Lung (tissue), 12 donors: ENCODE results near the gene RASSF1. TPM values are rescaled to one million over a fixed set of nuclear protein-coding genes. Genes with fewer than 3 reads are reported as not detected.
"Not testable (repeated sequence)": the region's sequence is repeated elsewhere in the genome, so short reads cannot be mapped to it uniquely, and the experiment has no call there.

Source experiments
- ATAC-seq: fragments of 200-7000 bp; cut with Tn5 transposase; one replicate; pipeline ENCODE4 v1.9.1; 2020; ENCODE audit warnings: moderate number of reproducible peaks; ENCODE audit not compliant: insufficient read depth, low FRiP score
- DNase-seq, 3 donors: peaks; one replicate each; pipeline ENCODE4 v3.0.0-alpha.2; 2013 to 2017
- H3K27ac ChIP-seq, 2 donors: one replicate each; pipeline ENCODE4 v1.5.1; 2013; ENCODE audit warnings: mild to moderate bottlenecking in 2 of 2, moderate library complexity in 2 of 2, control low read depth in 1 of 2, inconsistent platforms in 1 of 2, low read depth in 1 of 2, low read length in 1 of 2
- H3K27me3 ChIP-seq, 3 donors: one replicate each; pipeline ENCODE4 v1.5.1; 2013; ENCODE audit warnings: low read length in 2 of 3; ENCODE audit not compliant: control insufficient read depth in 3 of 3, insufficient read depth in 3 of 3
- H3K36me3 ChIP-seq, 4 donors: one replicate each; pipeline ENCODE4 v1.5.1; 2013; ENCODE audit warnings: low read length in 4 of 4, mild to moderate bottlenecking in 1 of 4, moderate library complexity in 1 of 4; ENCODE audit not compliant: control insufficient read depth in 4 of 4, insufficient read depth in 4 of 4
- H3K4me1 ChIP-seq, 5 donors: one replicate each; pipeline ENCODE4 v1.5.1; 2013; ENCODE audit warnings: low read length in 5 of 5, mild to moderate bottlenecking in 2 of 5, moderate library complexity in 1 of 5; ENCODE audit not compliant: control insufficient read depth in 5 of 5, insufficient read depth in 5 of 5
- H3K4me3 ChIP-seq: one replicate; pipeline ENCODE4 v1.5.1; 2013; ENCODE audit warnings: mild to moderate bottlenecking, control low read depth, moderate library complexity
- H3K9ac ChIP-seq, 2 donors: one replicate each; pipeline ENCODE4 v1.5.1; 2013; ENCODE audit warnings: low read length in 2 of 2, control low read depth in 1 of 2; ENCODE audit not compliant: insufficient read depth in 1 of 2
- H3K9me3 ChIP-seq, 4 donors: one replicate each; pipeline ENCODE4 v1.5.1; 2013; ENCODE audit warnings: low read length in 3 of 4, mild to moderate bottlenecking in 1 of 4, moderate library complexity in 1 of 4; ENCODE audit not compliant: control insufficient read depth in 4 of 4, insufficient read depth in 3 of 4
- WGBS, 2 donors: extraction: QIAGEN DNeasy Blood & Tissue Kit; methylation state at CpG; one replicate each; pipeline ENCODE4 v1.1.7; 2013; 5-methylcytosine and 5-hydroxymethylcytosine counted together
- polyA plus RNA-seq, 2 donors: library from polyadenylated mRNA; stranded (reverse); fragments of 200-250 nt; gene quantifications; one replicate each; pipeline ENCODE4 v1.2.1, GENCODE V29; 2013
- total RNA-seq, 2 donors: library from RNA; depleted of rRNA in 1 of 2; stranded (reverse); fragments of >200 nt in 1 of 2; gene quantifications; one replicate each; pipeline ENCODE4 v1.2.1, GENCODE V29; 2014 to 2021
- TF ChIP-seq, protein P1 (sequence below): IDR thresholded peaks from 2 replicates; pipeline ENCODE4 v1.5.1; 2012; ENCODE audit warnings: mild to moderate bottlenecking; ENCODE audit errors: control extremely low read depth, extremely low read depth
- donor health status: control.
- donor health status: control.
- donor health status: Bipolar disorder and iron deficiency.
- donor health status: healthy.
- donor health status: DM: yes; HTN: yes; CAD: no.

The RASSF1 gene
- total and polyA plus RNA-seq, 4 donors: 36.3 to 59.0 (median 42.0) TPM

DNA sequence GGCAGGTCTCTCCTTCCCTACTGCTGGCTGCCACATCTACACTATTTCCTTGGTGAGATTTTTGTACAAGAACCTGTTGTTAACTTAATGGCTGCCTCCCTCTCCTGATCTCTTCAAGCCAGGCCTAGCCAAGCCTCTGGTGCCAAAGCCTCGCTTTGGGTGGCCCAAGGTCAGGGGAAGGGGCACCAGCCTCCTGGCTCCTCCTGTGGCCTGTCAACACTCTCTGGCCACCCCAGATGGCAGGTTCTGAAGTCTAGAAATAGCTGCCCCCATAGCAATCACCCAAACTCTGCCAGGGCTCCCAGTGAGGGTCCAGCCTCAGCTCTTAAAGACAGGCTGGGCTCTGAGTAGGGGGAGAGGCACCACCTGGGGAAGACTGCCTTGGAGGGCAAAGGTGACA, 53.4 kb downstream of the RASSF1 start:
- ATAC-seq (no peak), DNase-seq (no peak)
- Histone ChIP-seq H3K36me3 (peaks cover 3 to 43% (median 12%) of the 10 kb centered on the region in 4 donors), H3K4me1 (peaks cover 0 to 9% (median 3%) of the 10 kb centered on the region in 5 donors), H3K27me3 (no peaks in the 10 kb centered on the region), H3K9ac (no peak overlapping the region), H3K9me3 (no peaks in the 10 kb centered on the region), H3K27ac (no peak overlapping the region), H3K4me3 (no peak overlapping the region)
- 56 to 100% methylated on average over 1 of the region's 1 CpG for WGBS, 2 donors
- TF ChIP-seq, protein P1, sequence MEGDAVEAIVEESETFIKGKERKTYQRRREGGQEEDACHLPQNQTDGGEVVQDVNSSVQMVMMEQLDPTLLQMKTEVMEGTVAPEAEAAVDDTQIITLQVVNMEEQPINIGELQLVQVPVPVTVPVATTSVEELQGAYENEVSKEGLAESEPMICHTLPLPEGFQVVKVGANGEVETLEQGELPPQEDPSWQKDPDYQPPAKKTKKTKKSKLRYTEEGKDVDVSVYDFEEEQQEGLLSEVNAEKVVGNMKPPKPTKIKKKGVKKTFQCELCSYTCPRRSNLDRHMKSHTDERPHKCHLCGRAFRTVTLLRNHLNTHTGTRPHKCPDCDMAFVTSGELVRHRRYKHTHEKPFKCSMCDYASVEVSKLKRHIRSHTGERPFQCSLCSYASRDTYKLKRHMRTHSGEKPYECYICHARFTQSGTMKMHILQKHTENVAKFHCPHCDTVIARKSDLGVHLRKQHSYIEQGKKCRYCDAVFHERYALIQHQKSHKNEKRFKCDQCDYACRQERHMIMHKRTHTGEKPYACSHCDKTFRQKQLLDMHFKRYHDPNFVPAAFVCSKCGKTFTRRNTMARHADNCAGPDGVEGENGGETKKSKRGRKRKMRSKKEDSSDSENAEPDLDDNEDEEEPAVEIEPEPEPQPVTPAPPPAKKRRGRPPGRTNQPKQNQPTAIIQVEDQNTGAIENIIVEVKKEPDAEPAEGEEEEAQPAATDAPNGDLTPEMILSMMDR: no peak

DNA sequence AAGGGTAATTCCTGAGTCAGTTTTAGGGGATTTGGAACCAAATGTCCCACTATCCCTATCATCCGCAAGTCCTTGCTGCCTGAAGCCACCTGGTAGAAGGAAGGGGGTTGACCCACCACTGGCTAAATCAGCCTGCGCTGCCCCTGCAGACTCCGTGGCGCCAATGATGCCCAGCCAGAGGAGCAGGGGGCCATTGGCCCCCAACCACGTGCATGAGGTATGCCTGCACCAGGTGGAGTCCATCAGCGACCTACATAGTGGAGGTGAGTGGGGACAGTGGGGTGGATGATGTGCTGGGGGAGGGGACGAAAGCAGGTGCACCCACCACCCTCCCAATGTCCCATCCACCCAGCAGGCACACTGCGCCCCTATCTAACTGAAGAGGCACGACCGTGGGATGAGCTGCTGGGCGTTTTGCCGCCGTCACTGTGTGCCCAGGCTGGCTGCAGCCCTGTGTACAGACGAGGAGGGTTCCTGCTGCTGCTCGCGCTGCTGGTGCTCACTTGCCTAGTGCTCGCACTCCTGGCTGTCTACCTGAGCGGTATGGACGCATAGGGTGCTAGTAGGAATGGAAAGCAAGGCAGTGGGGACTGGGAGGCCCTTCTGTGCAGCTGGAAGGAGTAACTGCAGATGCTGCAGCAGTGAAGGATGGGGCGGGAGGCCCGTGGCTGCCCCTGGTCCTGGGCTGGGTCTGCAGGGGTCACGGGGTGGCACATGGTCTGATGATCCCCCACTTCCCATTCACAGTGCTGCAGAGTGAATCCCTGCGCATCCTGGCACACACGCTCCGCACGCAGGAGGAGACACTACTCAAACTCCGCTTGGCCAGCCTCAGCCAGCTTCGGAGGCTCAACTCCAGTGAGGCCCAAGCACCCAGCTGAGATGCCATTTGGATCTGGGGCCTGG, 54.1 kb downstream of the RASSF1 start:
- WGBS, 2 donors: 90 to 92% methylated on average over 27 to 28 of the region's 28 CpGs
- peaks cover 0 to 8% (median 3%) of the 10 kb centered on the region in 5 donors for H3K4me1 ChIP-seq
- ATAC-seq (no peak), DNase-seq (no peak)
- TF ChIP-seq, protein P1: no peak
- H3K27me3 ChIP-seq: no peaks in the 10 kb centered on the region
- H3K9me3 ChIP-seq: no peaks in the 10 kb centered on the region
- H3K4me3 ChIP-seq: no peak overlapping the region
- peaks cover 3 to 43% (median 12%) of the 10 kb centered on the region in 4 donors for H3K36me3 ChIP-seq
- H3K9ac ChIP-seq: no peak overlapping the region
- no peak overlapping the region for H3K27ac ChIP-seq

DNA sequence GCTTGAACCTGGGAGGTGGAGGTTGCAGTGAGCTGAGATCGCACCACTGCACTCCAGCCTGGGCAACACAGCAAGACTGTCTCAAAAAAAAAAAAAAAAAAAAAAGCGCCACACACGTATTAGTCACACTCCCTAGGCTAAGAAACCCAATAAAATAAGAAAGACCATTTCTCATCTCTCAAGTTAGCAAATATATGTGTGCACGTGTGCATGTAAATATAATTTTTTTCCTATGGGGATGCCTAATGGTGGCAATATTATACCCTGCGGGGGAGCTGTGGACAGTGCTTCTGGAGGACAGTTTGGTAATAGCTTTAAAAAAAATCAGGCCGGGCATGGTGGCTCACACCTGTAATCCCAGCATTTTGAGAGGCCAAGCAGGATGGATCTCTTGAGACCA, 56.5 kb downstream of the RASSF1 start:
- H3K36me3 ChIP-seq: peaks cover 0 to 27% (median 7%) of the 10 kb centered on the region in 4 donors
- not testable (repeated sequence) for H3K27me3 ChIP-seq, H3K9ac ChIP-seq, H3K4me1 ChIP-seq, H3K9me3 ChIP-seq, H3K4me3 ChIP-seq, ATAC-seq, DNase-seq, H3K27ac ChIP-seq
- WGBS, 2 donors: 92 to 93% methylated on average over 6 of the region's 6 CpGs

Other genes with a start within 250 kb of the RASSF1 start
- gene SEMA3F, start 185.5 kb downstream of the RASSF1 start, total RNA-seq: 10 to 100 TPM; 27.8 to 54.3 TPM
- 10 to 100 TPM; 41.6 to 53.1 TPM for gene SEMA3F, start 185.5 kb downstream of the RASSF1 start, polyA plus RNA-seq
- gene GNAT1, start 149.2 kb downstream of the RASSF1 start, total RNA-seq: not detected
- gene GNAT1, start 149.2 kb downstream of the RASSF1 start, polyA plus RNA-seq: under 1 TPM; 0.05 to 0.16 TPM
- gene SLC38A3, start 135.6 kb downstream of the RASSF1 start, total RNA-seq: 1 to 10 TPM in 1 of 2 donors, under 1 TPM in 1; 0.43 to 4.3 TPM
- gene SLC38A3, start 135.6 kb downstream of the RASSF1 start, polyA plus RNA-seq: under 1 TPM; 0.08 to 0.24 TPM
- 100 to 1,000 TPM; 224 to 332 TPM for gene GNAI2, start 104.6 kb downstream of the RASSF1 start, total RNA-seq
- 100 to 1,000 TPM; 217 to 364 TPM for gene GNAI2, start 104.6 kb downstream of the RASSF1 start, polyA plus RNA-seq
- 10 to 100 TPM; 47.9 to 95.7 TPM for gene SEMA3B, start 71.7 kb downstream of the RASSF1 start, total RNA-seq
- gene SEMA3B, start 71.7 kb downstream of the RASSF1 start, polyA plus RNA-seq: 10 to 100 TPM; 39.6 to 75.6 TPM
- gene LSMEM2, start 61.7 kb downstream of the RASSF1 start, total RNA-seq: under 1 TPM in 1 of 2 donors, not detected in 1; 0.12 TPM
- gene LSMEM2, start 61.7 kb downstream of the RASSF1 start, polyA plus RNA-seq: under 1 TPM; 0.10 to 0.49 TPM
- gene IFRD2, start 48.4 kb downstream of the RASSF1 start, total RNA-seq: 10 to 100 TPM; 14.7 to 98.8 TPM
- gene IFRD2, start 48.4 kb downstream of the RASSF1 start, polyA plus RNA-seq: 100 to 1,000 TPM in 1 of 2 donors, 10 to 100 TPM in 1; 91.4 to 107 TPM
- 1 to 10 TPM; 1.4 to 4.0 TPM for gene HYAL3, start 41.4 kb downstream of the RASSF1 start, total RNA-seq
- gene HYAL3, start 41.4 kb downstream of the RASSF1 start, polyA plus RNA-seq: 1 to 10 TPM; 2.5 to 4.9 TPM
- gene NAA80, start 41.4 kb downstream of the RASSF1 start, total RNA-seq: 10 to 100 TPM in 1 of 2 donors, 1 to 10 TPM in 1; 4.8 to 16.6 TPM
- gene NAA80, start 41.4 kb downstream of the RASSF1 start, polyA plus RNA-seq: 10 to 100 TPM in 1 of 2 donors, 1 to 10 TPM in 1; 9.5 to 14.7 TPM
- gene HYAL1, start 37.3 kb downstream of the RASSF1 start, total RNA-seq: 10 to 100 TPM in 1 of 2 donors, 1 to 10 TPM in 1; 1.6 to 51.2 TPM
- gene HYAL1, start 37.3 kb downstream of the RASSF1 start, polyA plus RNA-seq: 10 to 100 TPM; 24.6 to 27.8 TPM
- 100 to 1,000 TPM in 1 of 2 donors, 10 to 100 TPM in 1; 94.3 to 218 TPM for gene HYAL2, start 18.1 kb downstream of the RASSF1 start, total RNA-seq
- 100 to 1,000 TPM; 193 to 208 TPM for gene HYAL2, start 18.1 kb downstream of the RASSF1 start, polyA plus RNA-seq
- gene TUSC2, start 12.6 kb downstream of the RASSF1 start, total RNA-seq: 10 to 100 TPM; 11.1 to 33.4 TPM
- 10 to 100 TPM; 27.6 to 54.5 TPM for gene TUSC2, start 12.6 kb downstream of the RASSF1 start, polyA plus RNA-seq
- gene ZMYND10, start 4.9 kb upstream of the RASSF1 start, total RNA-seq: 100 to 1,000 TPM in 1 of 2 donors, 10 to 100 TPM in 1; 70.8 to 117 TPM
- gene ZMYND10, start 4.9 kb upstream of the RASSF1 start, polyA plus RNA-seq: 10 to 100 TPM; 31.4 to 54.1 TPM
- gene NPRL2, start 9.9 kb upstream of the RASSF1 start, total RNA-seq: 10 to 100 TPM; 12.7 to 17.0 TPM
- gene NPRL2, start 9.9 kb upstream of the RASSF1 start, polyA plus RNA-seq: 10 to 100 TPM; 17.4 to 21.9 TPM
- gene CYB561D2, start 10.0 kb upstream of the RASSF1 start, total RNA-seq: 10 to 100 TPM; 18.2 to 33.9 TPM
- 10 to 100 TPM; 21.4 to 50.8 TPM for gene CYB561D2, start 10.0 kb upstream of the RASSF1 start, polyA plus RNA-seq
- gene TMEM115, start 18.7 kb upstream of the RASSF1 start, total RNA-seq: 10 to 100 TPM; 29.0 to 38.8 TPM
- gene TMEM115, start 18.7 kb upstream of the RASSF1 start, polyA plus RNA-seq: 10 to 100 TPM; 32.9 to 44.8 TPM
- gene CACNA2D2, start 162.8 kb upstream of the RASSF1 start, total RNA-seq: 100 to 1,000 TPM in 1 of 2 donors, 10 to 100 TPM in 1; 35.8 to 111 TPM
- 100 to 1,000 TPM in 1 of 2 donors, 10 to 100 TPM in 1; 28.2 to 102 TPM for gene CACNA2D2, start 162.8 kb upstream of the RASSF1 start, polyA plus RNA-seq
- gene C3orf18, start 226.9 kb upstream of the RASSF1 start, total RNA-seq: 1 to 10 TPM; 5.7 to 7.0 TPM
- 1 to 10 TPM; 2.7 to 3.2 TPM for gene C3orf18, start 226.9 kb upstream of the RASSF1 start, polyA plus RNA-seq
- 10 to 100 TPM; 17.3 to 28.0 TPM for gene HEMK1, start 228.7 kb upstream of the RASSF1 start, total RNA-seq
- 10 to 100 TPM; 16.0 to 20.1 TPM for gene HEMK1, start 228.7 kb upstream of the RASSF1 start, polyA plus RNA-seq